SU-DHL-6 (cell line): ENCODE results near the gene STK32C.

ENCODE experiments used
- H2AFZ ChIP-seq: fragments of 200-600 bp; sonication (generic); 2 replicates; pipeline ENCODE4 v1.6.1; 2014; ENCODE audit warnings: low read depth, mild to moderate bottlenecking, moderate library complexity, mixed read lengths, antibody characterized with exemption, low read length; ENCODE audit not compliant: severe bottlenecking
- H3F3A ChIP-seq: fragments of 200-600 bp; shearing (Covaris generic); 2 replicates; pipeline ENCODE4 v1.6.0; 2016; ENCODE audit warnings: antibody characterized with exemption, mild to moderate bottlenecking; ENCODE audit not compliant: insufficient read depth
- H3K27ac ChIP-seq: fragments of 200-600 bp; sonication (generic); 2 replicates; pipeline ENCODE4 v1.5.1; 2016; ENCODE audit warnings: low read depth, mild to moderate bottlenecking, low read length, moderate library complexity, mixed read lengths
- H3K27me3 ChIP-seq: fragments of 200-600 bp; sonication (generic), shearing (Covaris generic); 2 replicates; pipeline ENCODE4 v1.6.0; 2014; ENCODE audit warnings: mild to moderate bottlenecking, low read length
- H3K36me3 ChIP-seq: fragments of 200-600 bp; sonication (generic); 2 replicates; pipeline ENCODE4 v1.6.1; 2014; ENCODE audit warnings: mild to moderate bottlenecking, low read length, mixed read lengths
- H3K4me2 ChIP-seq: fragments of 300-600, 200-600 bp; shearing (Covaris generic), sonication (generic); 2 replicates; pipeline ENCODE4 v1.6.0; 2014; ENCODE audit warnings: low read length, low read depth, mild to moderate bottlenecking; ENCODE audit not compliant: poor library complexity, severe bottlenecking
- H3K4me3 ChIP-seq: fragments of 200-600 bp; sonication (generic); 2 replicates; pipeline ENCODE4 v1.5.1; 2014; ENCODE audit warnings: antibody characterized with exemption, low read length, mild to moderate bottlenecking, mixed read lengths; ENCODE audit not compliant: insufficient read depth, poor library complexity, severe bottlenecking
- H3K79me2 ChIP-seq: fragments of 200-600 bp; sonication (generic); 2 replicates; pipeline ENCODE4 v1.6.1; 2014; ENCODE audit warnings: mild to moderate bottlenecking, low read length, moderate library complexity; ENCODE audit not compliant: insufficient read depth
- H3K9ac ChIP-seq: fragments of 200-600 bp; sonication (generic); 2 replicates; pipeline ENCODE4 v1.7.0; 2014; ENCODE audit warnings: mild to moderate bottlenecking, low read length
- H3K9me2 ChIP-seq: fragments of 200-600 bp; sonication (generic); replicated peaks from 2 replicates; pipeline ENCODE4 v1.6.1; 2014; ENCODE audit warnings: low read length; ENCODE audit not compliant: insufficient read depth
- H3K9me3 ChIP-seq: fragments of 200-600 bp; sonication (generic); 2 replicates; pipeline ENCODE4 v1.6.1; 2014; ENCODE audit warnings: low read length, mixed read lengths; ENCODE audit not compliant: insufficient read depth
- H4K20me1 ChIP-seq: fragments of 200-600 bp; sonication (generic); 2 replicates; pipeline ENCODE4 v1.6.1; 2014; ENCODE audit warnings: low read depth, mild to moderate bottlenecking, antibody characterized with exemption, low read length, moderate library complexity, mixed read lengths
- CTCF ChIP-seq: fragments of 200-600 bp; sonication (generic); IDR thresholded peaks from one replicate; pipeline ENCODE4 v1.5.1; 2017; ENCODE audit warnings: antibody characterized with exemption, mild to moderate bottlenecking, low read length, moderate library complexity; ENCODE audit not compliant: insufficient read depth, poor library complexity, severe bottlenecking
- EZH2phosphoT487 ChIP-seq: fragments of 200-600 bp; sonication (generic), shearing (Covaris generic); conservative IDR thresholded peaks from 2 replicates; pipeline ENCODE4 v1.6.1; 2018; ENCODE audit warnings: mild to moderate bottlenecking, antibody characterized with exemption, low read length, moderate library complexity, mixed read lengths

The STK32C gene

GRCh38 chr10:132182591-132182990 lies 125.2 kb downstream of the STK32C start:
- Histone ChIP-seq H3K27me3 (no peaks in the 10 kb centered on the region), H3F3A (no peaks in the 10 kb centered on the region), H3K79me2 (no peaks in the 10 kb centered on the region), H3K4me3 (no peak overlapping the region), H2AFZ (no peak overlapping the region), H3K27ac (no peak overlapping the region), H3K9me3 (no peaks in the 10 kb centered on the region), H3K4me2 (no peak overlapping the region), H3K9me2 (no peaks in the 10 kb centered on the region), H4K20me1 (no peaks in the 10 kb centered on the region), H3K36me3 (no peaks in the 10 kb centered on the region), H3K9ac (no peak overlapping the region)
- TF ChIP-seq EZH2phosphoT487 (no peak), CTCF (no peak)

GRCh38 chr10:132181691-132182425 lies 125.9 kb downstream of the STK32C start:
- Histone ChIP-seq H3K79me2 (no peaks in the 10 kb centered on the region), H3K9me2 (no peaks in the 10 kb centered on the region), H4K20me1 (no peaks in the 10 kb centered on the region), H3K4me2 (no peak overlapping the region), H3K4me3 (no peak overlapping the region), H2AFZ (no peak overlapping the region), H3K9ac (no peak overlapping the region), H3K27ac (no peak overlapping the region), H3K9me3 (no peaks in the 10 kb centered on the region), H3K27me3 (no peaks in the 10 kb centered on the region), H3F3A (no peaks in the 10 kb centered on the region), H3K36me3 (no peaks in the 10 kb centered on the region)
- TF ChIP-seq CTCF (no peak), EZH2phosphoT487 (no peak)

GRCh38 chr10:132180736-132181135 lies 127.0 kb downstream of the STK32C start:
- Histone ChIP-seq H3K9me2 (no peaks in the 10 kb centered on the region), H2AFZ (no peak overlapping the region), H3K9me3 (no peaks in the 10 kb centered on the region), H4K20me1 (no peaks in the 10 kb centered on the region), H3K36me3 (no peaks in the 10 kb centered on the region), H3K9ac (no peak overlapping the region), H3K79me2 (no peaks in the 10 kb centered on the region), H3K27me3 (no peaks in the 10 kb centered on the region), H3K27ac (no peak overlapping the region), H3K4me2 (no peak overlapping the region), H3K4me3 (no peak overlapping the region), H3F3A (no peaks in the 10 kb centered on the region)
- TF ChIP-seq EZH2phosphoT487 (no peak), CTCF (no peak)
